ENCODE results near the gene P2RY6. TPM values are rescaled to one million over a fixed set of nuclear protein-coding genes. Genes with fewer than 3 reads are reported as not detected.

The P2RY6 gene
- total and polyA plus RNA-seq, 3 experiments from 2014 or later: 0.20 to 0.24 TPM; not detected in 1

DNA sequence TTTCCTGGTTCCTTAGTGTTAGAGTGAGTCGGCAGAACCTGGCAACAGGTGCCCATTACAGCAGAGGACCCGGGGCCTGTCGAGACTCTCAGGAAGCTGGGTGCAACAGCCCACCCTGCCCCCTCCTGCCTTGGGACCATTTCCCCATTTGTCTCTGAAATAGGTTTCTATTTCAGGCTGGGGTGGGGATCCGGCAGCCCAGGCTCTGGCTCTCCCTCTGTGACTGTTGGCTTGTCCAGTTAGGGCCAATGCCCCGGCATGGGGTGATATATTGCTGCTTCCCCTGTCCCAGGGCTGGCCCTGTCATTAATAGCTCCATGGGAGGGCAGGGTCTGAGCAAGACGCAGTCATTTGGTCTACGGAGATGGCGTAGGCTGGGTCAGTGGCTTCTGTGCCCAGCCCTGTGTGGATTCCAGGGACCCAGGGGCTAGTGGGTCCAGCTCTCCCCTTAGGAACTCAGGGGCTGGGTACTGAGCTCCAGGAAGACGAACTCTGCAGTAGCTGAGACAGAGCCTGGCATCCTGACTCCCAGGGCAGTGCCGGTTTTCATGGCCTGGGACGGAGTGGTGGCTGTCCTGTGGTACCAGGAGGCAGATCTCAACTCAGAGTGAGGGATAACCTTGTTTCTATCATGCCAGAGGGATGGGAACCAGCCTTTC, 2.7 kb downstream of the P2RY6 start:
- Mint-ChIP-seq H3K27me3 (peaks cover 0 to 6% of the 10 kb centered on the region in 2 donors), H3K4me1 (no peaks in the 10 kb centered on the region), H3K27ac (no peak overlapping the region), H3K36me3 (no peaks in the 10 kb centered on the region), H3K9me3 (no peaks in the 10 kb centered on the region), H3K4me3 (no peak overlapping the region)
- POLR2A ChIA-PET: no interaction called here
- Histone ChIP-seq H3K9me3 (ENCODE audit: low read length) (no peaks in the 10 kb centered on the region), H3K4me3 (ENCODE audit: low read length) (no peak overlapping the region), H3K36me3 (ENCODE audit: insufficient read depth, low read length) (no peaks in the 10 kb centered on the region), H3K4me1 (ENCODE audit: insufficient read depth, low read length) (no peaks in the 10 kb centered on the region), H3K27me3 (ENCODE audit: insufficient read depth, low read length, poor library complexity, severe bottlenecking) (peaks cover 4% of the 10 kb centered on the region), H3K27ac (ENCODE audit: low read depth, low read length) (no peak overlapping the region)
- DNase-seq: no peak
- CTCF ChIA-PET: no interaction called here

DNA sequence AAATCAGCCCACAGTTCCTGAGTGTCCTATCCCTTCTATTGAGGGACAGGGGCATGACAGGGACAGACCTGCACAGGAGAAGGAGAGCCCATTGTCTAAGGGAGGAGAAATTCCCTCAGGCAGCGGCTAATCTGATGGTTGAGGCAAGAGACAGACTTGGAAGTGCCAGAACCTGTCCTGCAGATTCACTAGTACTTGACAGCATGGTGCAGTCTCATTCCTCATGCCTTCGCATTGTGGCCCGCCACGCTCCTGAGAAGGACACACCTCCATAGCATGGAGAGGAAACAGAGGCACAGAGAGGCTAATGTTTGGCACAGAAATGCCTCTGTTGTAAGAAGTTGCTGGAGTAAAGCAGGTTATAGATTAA, 3.2 kb downstream of the P2RY6 start:
- Histone ChIP-seq H3K4me3 (ENCODE audit: low read length) (no peak overlapping the region), H3K27me3 (ENCODE audit: insufficient read depth, low read length, poor library complexity, severe bottlenecking) (peaks cover 4% of the 10 kb centered on the region), H3K4me1 (ENCODE audit: insufficient read depth, low read length) (no peaks in the 10 kb centered on the region), H3K36me3 (ENCODE audit: insufficient read depth, low read length) (no peaks in the 10 kb centered on the region), H3K9me3 (ENCODE audit: low read length) (no peaks in the 10 kb centered on the region), H3K27ac (ENCODE audit: low read depth, low read length) (no peak overlapping the region)
- H3K27ac Mint-ChIP-seq: no peak overlapping the region
- ChIA-PET CTCF (no interaction called here), POLR2A (no interaction called here)
- no peaks in the 10 kb centered on the region for H3K9me3 Mint-ChIP-seq
- no peak overlapping the region for H3K4me3 Mint-ChIP-seq
- no peaks in the 10 kb centered on the region for H3K4me1 Mint-ChIP-seq
- no peaks in the 10 kb centered on the region for H3K36me3 Mint-ChIP-seq
- H3K27me3 Mint-ChIP-seq: peaks cover 0 to 9% of the 10 kb centered on the region in 2 donors
- DNase-seq: no peak

DNA sequence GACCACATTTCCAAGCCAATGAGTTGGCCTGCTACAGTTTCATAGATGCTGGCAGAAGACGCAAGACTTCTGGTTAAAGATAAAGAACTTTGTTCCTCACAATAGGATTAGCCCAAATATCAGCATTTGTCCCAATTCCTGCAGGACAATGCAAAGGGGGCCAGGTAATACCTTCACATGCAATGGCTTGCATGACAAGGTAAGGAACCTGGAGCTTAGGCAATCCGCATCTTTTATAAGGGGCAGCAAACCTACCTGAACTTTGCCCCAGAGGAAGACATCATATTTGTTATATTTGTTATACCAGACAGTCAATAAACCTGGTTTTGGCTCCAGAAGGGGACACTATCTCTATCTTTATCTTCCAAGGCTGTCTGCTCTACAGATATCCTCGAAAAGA, 5.3 kb downstream of the P2RY6 start:
- Mint-ChIP-seq H3K27ac (no peak overlapping the region), H3K36me3 (no peaks in the 10 kb centered on the region), H3K4me3 (no peak overlapping the region), H3K27me3 (peaks cover 0 to 7% of the 10 kb centered on the region in 2 donors), H3K4me1 (no peaks in the 10 kb centered on the region), H3K9me3 (no peaks in the 10 kb centered on the region)
- Histone ChIP-seq H3K9me3 (ENCODE audit: low read length) (no peaks in the 10 kb centered on the region), H3K4me3 (ENCODE audit: low read length) (no peak overlapping the region), H3K4me1 (ENCODE audit: insufficient read depth, low read length) (no peaks in the 10 kb centered on the region), H3K27me3 (ENCODE audit: insufficient read depth, low read length, poor library complexity, severe bottlenecking) (no peaks in the 10 kb centered on the region), H3K27ac (ENCODE audit: low read depth, low read length) (no peak overlapping the region), H3K36me3 (ENCODE audit: insufficient read depth, low read length) (no peaks in the 10 kb centered on the region)
- ChIA-PET POLR2A (no interaction called here), CTCF (no interaction called here)
- DNase-seq: no peak

DNA sequence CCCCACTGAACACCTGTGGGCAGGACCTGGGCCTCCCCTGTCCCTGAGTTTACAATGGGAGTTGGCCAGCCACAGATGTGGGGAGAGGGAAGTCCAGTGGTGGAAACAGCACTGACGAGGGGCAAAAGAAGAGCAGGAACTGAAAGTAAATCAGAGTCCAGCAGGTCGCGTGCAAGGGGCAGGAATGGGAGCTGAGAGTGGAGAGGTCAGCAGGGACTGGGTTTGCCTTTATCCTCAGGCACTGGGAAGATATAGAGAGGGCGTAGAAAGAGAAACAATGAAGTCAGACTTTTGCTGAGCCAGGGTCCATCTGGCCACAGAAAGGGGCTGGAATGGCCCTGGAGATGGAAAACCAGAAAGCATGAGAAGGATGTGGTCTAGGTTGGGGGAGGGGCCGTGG, 8.5 kb downstream of the P2RY6 start:
- Mint-ChIP-seq H3K27ac (no peak overlapping the region), H3K4me3 (no peak overlapping the region)
- DNase-seq: no peak

DNA sequence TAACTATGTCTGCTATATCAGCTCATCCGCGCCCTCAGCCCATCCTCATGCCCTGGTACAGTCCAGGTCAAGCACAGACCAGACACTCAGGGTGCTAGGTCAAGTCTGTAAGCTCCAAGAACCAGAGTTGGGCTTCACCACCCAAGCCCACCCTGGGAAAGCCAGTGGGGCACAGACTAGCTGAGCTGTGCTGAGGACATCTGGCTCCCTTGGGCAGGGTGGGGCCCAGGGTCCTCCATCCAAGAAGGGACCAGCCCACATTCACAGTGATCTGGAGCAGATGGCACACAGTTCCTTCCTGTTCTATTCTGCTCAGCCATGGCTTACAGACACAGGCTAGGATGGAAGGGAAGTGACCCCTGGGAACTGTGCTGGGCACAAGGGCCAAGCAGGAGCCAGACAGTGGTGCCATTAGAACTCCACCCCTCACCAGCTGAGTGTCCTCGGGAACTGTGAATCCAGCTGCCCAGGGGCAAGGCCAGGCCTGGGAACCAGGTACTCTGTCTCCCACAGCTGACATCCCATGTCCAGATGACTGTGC, 9.1 kb downstream of the P2RY6 start:
- no peaks in the 10 kb centered on the region for H3K4me1 Mint-ChIP-seq
- H3K9me3 Mint-ChIP-seq: no peaks in the 10 kb centered on the region
- H3K27me3 Mint-ChIP-seq: peaks cover 4 to 5% of the 10 kb centered on the region in 2 donors
- no peak overlapping the region for H3K27ac Mint-ChIP-seq
- DNase-seq: no peak
- Histone ChIP-seq H3K27me3 (ENCODE audit: insufficient read depth, low read length, poor library complexity, severe bottlenecking) (no peaks in the 10 kb centered on the region), H3K9me3 (ENCODE audit: low read length) (no peaks in the 10 kb centered on the region), H3K4me1 (ENCODE audit: insufficient read depth, low read length) (no peaks in the 10 kb centered on the region), H3K27ac (ENCODE audit: low read depth, low read length) (no peak overlapping the region), H3K4me3 (ENCODE audit: low read length) (no peak overlapping the region), H3K36me3 (ENCODE audit: insufficient read depth, low read length) (no peaks in the 10 kb centered on the region)
- ChIA-PET CTCF (interaction anchor here (0.6 kb wide), 1 partner anchor 674 kb away, joined by 3 read pairs; no protein-coding TSS in a partner anchor), POLR2A (no interaction called here)
- no peak overlapping the region for H3K4me3 Mint-ChIP-seq
- H3K36me3 Mint-ChIP-seq: no peaks in the 10 kb centered on the region

More for the DNA sequence above, 8.5 kb downstream of the P2RY6 start:
- no peaks in the 10 kb centered on the region for H3K27me3 ChIP-seq (ENCODE audit: insufficient read depth, low read length, poor library complexity, severe bottlenecking)
- Mint-ChIP-seq H3K36me3 (no peaks in the 10 kb centered on the region), H3K4me1 (no peaks in the 10 kb centered on the region), H3K27me3 (peaks cover 1 to 5% of the 10 kb centered on the region in 2 donors), H3K9me3 (no peaks in the 10 kb centered on the region)
- CTCF ChIA-PET: no interaction called here
- no peak overlapping the region for H3K4me3 ChIP-seq (ENCODE audit: low read length)
- POLR2A ChIA-PET: no interaction called here
- H3K9me3 ChIP-seq (ENCODE audit: low read length): no peaks in the 10 kb centered on the region
- H3K27ac ChIP-seq (ENCODE audit: low read depth, low read length): no peak overlapping the region
- no peaks in the 10 kb centered on the region for H3K36me3 ChIP-seq (ENCODE audit: insufficient read depth, low read length)
- no peaks in the 10 kb centered on the region for H3K4me1 ChIP-seq (ENCODE audit: insufficient read depth, low read length)

DNA sequence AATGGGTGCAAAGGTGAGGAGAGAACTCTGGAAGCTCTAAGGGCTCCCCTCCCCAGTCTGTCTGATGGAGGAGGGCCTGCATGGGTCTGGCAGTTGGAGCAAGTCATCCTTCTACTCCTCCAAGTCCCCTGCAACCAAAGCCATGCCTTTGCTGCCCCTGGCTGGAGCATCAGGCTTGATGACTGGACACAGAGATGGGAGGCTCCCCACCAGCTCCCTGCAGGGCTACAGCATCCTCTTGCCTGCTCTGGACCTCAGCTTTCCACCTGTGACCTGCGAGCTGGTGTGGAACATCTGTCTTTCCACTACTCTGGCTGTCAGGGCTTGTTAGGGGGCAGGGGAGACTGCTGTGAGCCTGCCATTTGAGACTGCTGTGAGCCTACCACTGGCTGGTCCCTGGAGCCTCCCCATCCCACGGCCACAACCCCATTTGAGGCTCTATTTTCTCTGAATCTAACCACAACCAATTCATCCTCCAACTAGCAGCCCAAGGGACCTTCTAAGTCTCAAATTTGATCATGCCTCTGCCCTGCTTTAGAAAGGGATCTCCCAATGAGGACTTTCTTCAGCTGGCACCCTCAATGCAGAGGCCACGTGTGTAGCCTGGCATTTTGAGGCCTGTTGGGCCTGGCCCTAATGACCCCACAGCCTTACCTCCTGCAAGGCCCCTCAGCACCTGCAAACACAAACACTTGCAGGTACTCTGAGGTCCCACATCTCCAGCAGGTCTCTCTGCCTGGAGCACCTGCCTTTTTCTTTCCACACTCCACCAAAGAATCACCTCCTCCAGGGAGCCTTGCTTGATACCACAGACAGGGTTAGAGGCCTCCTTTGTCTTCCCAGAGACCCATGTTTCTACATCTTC, 9.9 kb downstream of the P2RY6 start:
- Histone ChIP-seq H3K4me3 (ENCODE audit: low read length) (no peak overlapping the region), H3K9me3 (ENCODE audit: low read length) (no peaks in the 10 kb centered on the region), H3K27me3 (ENCODE audit: insufficient read depth, low read length, poor library complexity, severe bottlenecking) (no peaks in the 10 kb centered on the region), H3K36me3 (ENCODE audit: insufficient read depth, low read length) (no peaks in the 10 kb centered on the region), H3K27ac (ENCODE audit: low read depth, low read length) (no peak overlapping the region), H3K4me1 (ENCODE audit: insufficient read depth, low read length) (no peaks in the 10 kb centered on the region)
- ChIA-PET POLR2A (no interaction called here), CTCF (interaction anchor here (0.6 kb wide), 1 partner anchor 673 kb away, joined by 3 read pairs; no protein-coding TSS in a partner anchor)
- no peaks in the 10 kb centered on the region for H3K36me3 Mint-ChIP-seq
- no peak overlapping the region for H3K4me3 Mint-ChIP-seq
- no peaks in the 10 kb centered on the region for H3K4me1 Mint-ChIP-seq
- DNase-seq: no peak
- peaks cover 4 to 5% of the 10 kb centered on the region in 2 donors for H3K27me3 Mint-ChIP-seq
- no peak overlapping the region for H3K27ac Mint-ChIP-seq
- H3K9me3 Mint-ChIP-seq: no peaks in the 10 kb centered on the region

DNA sequence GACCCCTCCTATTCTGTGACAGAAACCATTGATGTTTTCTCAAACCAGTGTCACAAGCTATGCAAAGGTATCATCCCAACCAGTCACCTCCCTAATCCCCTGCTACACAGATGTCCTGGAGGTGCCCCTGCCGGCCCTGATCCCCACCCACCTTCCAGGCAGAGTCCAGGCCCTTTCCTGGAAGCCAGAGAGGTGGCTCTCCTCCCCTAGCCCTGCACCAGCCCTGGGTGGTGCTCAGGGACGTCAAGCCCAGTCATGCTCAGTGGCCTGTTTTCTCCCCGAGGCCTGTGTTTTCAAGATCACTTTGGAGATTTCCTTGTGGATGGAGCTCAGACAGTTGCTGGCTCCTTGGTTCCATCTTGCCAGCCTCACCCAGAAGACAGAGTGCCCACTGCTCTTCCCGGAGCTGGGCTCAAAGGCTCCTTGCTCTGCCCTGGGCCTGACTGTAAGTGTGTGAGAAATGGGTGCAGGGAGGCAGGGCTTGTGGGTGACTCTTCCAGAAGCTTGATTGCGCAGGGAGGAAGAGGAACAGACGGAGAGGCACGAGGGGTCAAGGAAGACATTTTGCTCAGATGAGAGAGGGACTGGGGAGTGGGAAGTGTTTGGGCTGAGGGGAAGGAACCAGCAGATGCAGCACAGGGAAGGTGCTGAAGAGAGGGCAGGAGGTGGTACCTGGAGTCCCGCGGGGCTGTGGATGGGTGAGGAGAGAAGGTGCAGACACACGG, 11.3 kb downstream of the P2RY6 start:
- H3K27ac ChIP-seq (ENCODE audit: low read depth, low read length): no peak overlapping the region
- no peak overlapping the region for H3K4me3 ChIP-seq (ENCODE audit: low read length)
- ChIA-PET CTCF (interaction anchor here (1.1 kb wide), 1 partner anchor 25 kb away, joined by 3 read pairs; no protein-coding TSS in a partner anchor), POLR2A (no interaction called here)
- no peaks in the 10 kb centered on the region for H3K4me1 ChIP-seq (ENCODE audit: insufficient read depth, low read length)
- no peaks in the 10 kb centered on the region for H3K9me3 ChIP-seq (ENCODE audit: low read length)
- H3K4me1 Mint-ChIP-seq: no peaks in the 10 kb centered on the region
- peaks cover 4 to 5% of the 10 kb centered on the region in 2 donors for H3K27me3 Mint-ChIP-seq
- peak overlapping the region in 1 of 8 donors; percentile 50 for H3K27ac Mint-ChIP-seq
- H3K9me3 Mint-ChIP-seq: no peaks in the 10 kb centered on the region
- H3K36me3 Mint-ChIP-seq: no peaks in the 10 kb centered on the region
- H3K4me3 Mint-ChIP-seq: no peak overlapping the region
- no peak for DNase-seq
- H3K36me3 ChIP-seq (ENCODE audit: insufficient read depth, low read length): no peaks in the 10 kb centered on the region
- H3K27me3 ChIP-seq (ENCODE audit: insufficient read depth, low read length, poor library complexity, severe bottlenecking): no peaks in the 10 kb centered on the region

DNA sequence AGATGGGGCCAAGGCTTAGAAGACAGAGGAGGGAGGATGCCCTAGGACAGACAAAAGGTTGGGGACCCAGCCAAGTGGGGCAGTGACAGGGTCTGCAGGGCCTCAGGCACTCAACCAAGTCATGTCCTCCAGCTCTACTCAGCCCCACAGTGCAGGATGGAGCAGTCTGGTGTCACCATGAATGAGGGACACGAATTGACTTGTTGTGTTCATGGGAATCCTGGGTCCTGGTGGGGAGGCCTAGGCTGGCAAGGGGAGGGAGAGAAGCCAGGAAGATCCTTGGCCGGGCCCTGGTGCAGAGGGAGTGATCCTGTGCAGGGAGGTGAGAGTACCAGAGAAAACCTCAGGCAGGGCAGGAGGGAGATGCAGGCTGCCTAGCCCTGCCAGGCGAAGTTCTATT, 12.0 kb downstream of the P2RY6 start:
- no peaks in the 10 kb centered on the region for H3K27me3 ChIP-seq (ENCODE audit: insufficient read depth, low read length, poor library complexity, severe bottlenecking)
- no peak overlapping the region for H3K27ac ChIP-seq (ENCODE audit: low read depth, low read length)
- peaks cover 0 to 4% (median 3%) of the 10 kb centered on the region in 3 donors for H3K4me1 Mint-ChIP-seq
- no peaks in the 10 kb centered on the region for H3K9me3 ChIP-seq (ENCODE audit: low read length)
- no peaks in the 10 kb centered on the region for H3K36me3 Mint-ChIP-seq
- H3K27me3 Mint-ChIP-seq: peaks cover 4 to 5% of the 10 kb centered on the region in 2 donors
- no peak overlapping the region for H3K4me3 ChIP-seq (ENCODE audit: low read length)
- H3K4me1 ChIP-seq (ENCODE audit: insufficient read depth, low read length): no peaks in the 10 kb centered on the region
- DNase-seq: no peak
- CTCF ChIA-PET: interaction anchor here (1.1 kb wide), 1 partner anchor 26 kb away, joined by 3 read pairs; no protein-coding TSS in a partner anchor
- no peak overlapping the region for H3K4me3 Mint-ChIP-seq
- no peaks in the 10 kb centered on the region for H3K36me3 ChIP-seq (ENCODE audit: insufficient read depth, low read length)
- peak overlapping the region in 1 of 8 donors; percentile 43 for H3K27ac Mint-ChIP-seq
- POLR2A ChIA-PET: no interaction called here
- H3K9me3 Mint-ChIP-seq: no peaks in the 10 kb centered on the region
